Measurements from ENCODE around the gene XPR1.
"Not testable (repeated sequence)": the region's sequence is repeated elsewhere in the genome, so short reads cannot be mapped to it uniquely, and the experiment has no call there.

Gene XPR1

GRCh38 chr1:180842491-180843275 lies 210.9 kb downstream of the XPR1 start:
- DNase-seq = no peak

- no peak for DNase-seq
Observed at GRCh38 chr1:180845352-180845751, 213.5 kb downstream of the XPR1 start.

- DNase-seq = no peak
Observed at GRCh38 chr1:180848191-180848590, 216.4 kb downstream of the XPR1 start.

- no peak for DNase-seq
Observed at GRCh38 chr1:180849031-180849775, 217.4 kb downstream of the XPR1 start.

- no peak for DNase-seq
Observed at GRCh38 chr1:180851995-180852887, 220.4 kb downstream of the XPR1 start.

GRCh38 chr1:180854001-180854400 lies 222.2 kb downstream of the XPR1 start:
- no peak for DNase-seq

GRCh38 chr1:180854456-180854855 lies 222.6 kb downstream of the XPR1 start:
- no peak for DNase-seq

- not testable (repeated sequence) for DNase-seq
Observed at GRCh38 chr1:180857947-180858725, 226.3 kb downstream of the XPR1 start.

- DNase-seq = no peak
Observed at GRCh38 chr1:180859306-180859705, 227.5 kb downstream of the XPR1 start.

- DNase-seq = no peak
Observed at GRCh38 chr1:180860535-180860934, 228.7 kb downstream of the XPR1 start.

GRCh38 chr1:180862305-180862704 lies 230.5 kb downstream of the XPR1 start:
- no peak for DNase-seq

GRCh38 chr1:180863158-180863775 lies 231.4 kb downstream of the XPR1 start:
- DNase-seq = peak; percentile 25

GRCh38 chr1:180881806-180882509 lies 250.1 kb downstream of the XPR1 start:
- peak; percentile 69 for DNase-seq

- no peak for DNase-seq
Observed at GRCh38 chr1:180884588-180885300, 252.9 kb downstream of the XPR1 start.

GRCh38 chr1:180886338-180886737 lies 254.5 kb downstream of the XPR1 start:
- no peak for DNase-seq

- DNase-seq = no peak
Observed at GRCh38 chr1:180887841-180888240, 256.0 kb downstream of the XPR1 start.

GRCh38 chr1:180888870-180889269 lies 257.0 kb downstream of the XPR1 start:
- no peak for DNase-seq

GRCh38 chr1:180889325-180889724 lies 257.5 kb downstream of the XPR1 start:
- no peak for DNase-seq

- DNase-seq = no peak
Observed at GRCh38 chr1:180892272-180892671, 260.4 kb downstream of the XPR1 start.

GRCh38 chr1:180892675-180893074 lies 260.9 kb downstream of the XPR1 start:
- no peak for DNase-seq

GRCh38 chr1:180893614-180894013 lies 261.8 kb downstream of the XPR1 start:
- DNase-seq = no peak
